Memory B cell (primary cell): ENCODE data around the gene SRGAP1.
"Not testable (repeated sequence)": the region's sequence is repeated elsewhere in the genome, so short reads cannot be mapped to it uniquely, and the experiment has no call there.

ENCODE experiments used
- ATAC-seq: fragments of 150-1000 bp; cut with Tn5 transposase; 2 replicates; pipeline ENCODE4 v1.10.0; 2021; ENCODE audit warnings: low read depth, mild to moderate bottlenecking, moderate library complexity
- DNase-seq, 2 donors: peaks; one replicate each; pipeline ENCODE4 v3.0.0; 2022; ENCODE audit warnings: low spot score in 2 of 2
- H3K27ac Mint-ChIP-seq: one replicate; pipeline ENCODE4 v1.8.0; 2022; ENCODE audit warnings: mild to moderate bottlenecking, moderate library complexity, mixed read lengths
- H3K27me3 Mint-ChIP-seq: one replicate; pipeline ENCODE4 v1.8.0; 2022; ENCODE audit warnings: mixed read lengths
- H3K36me3 Mint-ChIP-seq: one replicate; pipeline ENCODE4 v1.8.0; 2022; ENCODE audit warnings: mild to moderate bottlenecking, mixed read lengths
- H3K4me1 Mint-ChIP-seq: one replicate; pipeline ENCODE4 v1.8.0; 2022; ENCODE audit warnings: mixed read lengths
- H3K4me3 Mint-ChIP-seq: one replicate; pipeline ENCODE4 v1.8.0; 2022; ENCODE audit warnings: mild to moderate bottlenecking, moderate library complexity, mixed read lengths
- H3K9me3 Mint-ChIP-seq: one replicate; pipeline ENCODE4 v1.8.0; 2022; ENCODE audit warnings: mixed read lengths

SRGAP1 gene

GRCh38 chr12:64166606-64167005 lies 322.1 kb downstream of the SRGAP1 start:
- not testable (repeated sequence) for H3K27ac Mint-ChIP-seq, H3K4me1 Mint-ChIP-seq, H3K27me3 Mint-ChIP-seq, H3K4me3 Mint-ChIP-seq, ATAC-seq, DNase-seq, H3K9me3 Mint-ChIP-seq
- peaks cover 16% of the 10 kb centered on the region for H3K36me3 Mint-ChIP-seq

DNA sequence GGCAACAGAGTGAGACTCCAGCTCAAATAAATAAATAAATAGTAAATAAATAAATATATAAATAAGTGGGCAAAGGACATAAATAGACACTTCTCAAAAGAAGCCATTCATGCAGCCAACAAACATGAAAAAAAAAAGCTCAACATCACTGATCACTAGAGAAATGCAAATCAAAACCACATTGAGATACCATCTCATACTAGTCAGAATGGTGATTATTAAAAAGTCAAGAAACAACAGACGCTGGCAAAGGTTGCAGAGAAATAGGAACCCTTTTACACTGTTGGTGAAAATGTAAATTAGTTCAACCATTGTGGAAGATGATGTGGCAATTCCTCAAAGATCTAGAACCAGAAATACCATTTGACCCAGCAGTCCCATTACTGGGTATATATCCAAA lies 322.5 kb downstream of the SRGAP1 start:
- not testable (repeated sequence) for ATAC-seq, DNase-seq, H3K4me3 Mint-ChIP-seq, H3K27me3 Mint-ChIP-seq, H3K9me3 Mint-ChIP-seq, H3K27ac Mint-ChIP-seq, H3K4me1 Mint-ChIP-seq
- peaks cover 14% of the 10 kb centered on the region for H3K36me3 Mint-ChIP-seq

- DNase-seq, result no peak
- ATAC-seq, result no peak
- Mint-ChIP-seq H3K27ac (no peak overlapping the region), H3K36me3 (peaks cover 11% of the 10 kb centered on the region), H3K4me3 (no peak overlapping the region), H3K27me3 (no peaks in the 10 kb centered on the region), H3K9me3 (peaks cover 4% of the 10 kb centered on the region), H3K4me1 (no peaks in the 10 kb centered on the region)
Measured at GRCh38 chr12:64170024-64170423, 325.5 kb downstream of the SRGAP1 start.

DNA sequence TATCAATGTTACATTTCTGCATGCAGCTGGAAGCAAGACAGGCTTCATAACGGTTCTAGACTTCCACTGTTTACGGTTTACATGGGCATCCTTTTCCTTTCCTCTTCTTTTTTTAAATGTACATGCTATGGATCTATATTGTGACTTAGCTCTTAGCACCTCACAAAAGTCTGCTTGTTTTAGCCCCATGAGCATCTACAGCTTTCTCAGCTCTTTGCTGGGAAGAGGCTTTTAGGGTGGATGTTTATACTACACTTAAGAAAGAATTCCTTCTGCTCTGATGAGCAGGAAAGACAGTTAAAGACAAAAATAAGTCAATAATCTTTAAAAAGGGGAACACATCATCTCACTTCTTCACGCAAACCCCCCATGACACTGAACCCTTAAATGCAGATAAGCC lies 326.2 kb downstream of the SRGAP1 start:
- Mint-ChIP-seq H3K4me3 (no peak overlapping the region), H3K4me1 (no peaks in the 10 kb centered on the region), H3K36me3 (peaks cover 6% of the 10 kb centered on the region), H3K27me3 (no peaks in the 10 kb centered on the region), H3K9me3 (peaks cover 1% of the 10 kb centered on the region), H3K27ac (no peak overlapping the region)
- ATAC-seq (no peak), DNase-seq (no peak)

DNA sequence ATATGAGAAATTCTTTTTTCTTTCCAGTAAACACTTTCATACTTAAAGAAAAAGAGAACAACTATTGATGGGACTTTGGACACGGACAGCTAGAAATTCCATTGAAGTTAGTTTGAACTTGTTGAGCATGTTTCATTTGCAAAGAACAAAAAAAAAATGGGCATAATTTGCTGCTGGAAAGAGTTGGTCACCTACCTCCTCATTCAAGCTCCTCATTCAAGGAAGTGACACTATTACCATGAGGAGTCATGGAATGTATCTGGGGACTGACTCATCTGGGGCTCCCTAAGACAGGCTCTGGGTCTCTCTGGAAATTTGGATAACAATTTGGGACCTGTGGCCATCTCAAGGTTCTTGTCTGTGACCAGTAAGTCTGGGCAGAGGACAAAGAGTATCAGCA lies 327.2 kb downstream of the SRGAP1 start:
- H3K9me3 Mint-ChIP-seq, result peaks cover 1% of the 10 kb centered on the region
- DNase-seq, result no peak
- no peaks in the 10 kb centered on the region for H3K27me3 Mint-ChIP-seq
- no peak overlapping the region for H3K4me3 Mint-ChIP-seq
- no peaks in the 10 kb centered on the region for H3K4me1 Mint-ChIP-seq
- ATAC-seq, result no peak
- H3K36me3 Mint-ChIP-seq, result peaks cover 7% of the 10 kb centered on the region
- H3K27ac Mint-ChIP-seq, result no peak overlapping the region

GRCh38 chr12:64172143-64172970 lies 327.9 kb downstream of the SRGAP1 start:
- Mint-ChIP-seq H3K4me3 (no peak overlapping the region), H3K4me1 (no peaks in the 10 kb centered on the region), H3K27ac (no peak overlapping the region), H3K36me3 (peaks cover 8% of the 10 kb centered on the region), H3K27me3 (no peaks in the 10 kb centered on the region), H3K9me3 (peaks cover 1% of the 10 kb centered on the region)
- DNase-seq, result no peak
- ATAC-seq, result no peak

DNA sequence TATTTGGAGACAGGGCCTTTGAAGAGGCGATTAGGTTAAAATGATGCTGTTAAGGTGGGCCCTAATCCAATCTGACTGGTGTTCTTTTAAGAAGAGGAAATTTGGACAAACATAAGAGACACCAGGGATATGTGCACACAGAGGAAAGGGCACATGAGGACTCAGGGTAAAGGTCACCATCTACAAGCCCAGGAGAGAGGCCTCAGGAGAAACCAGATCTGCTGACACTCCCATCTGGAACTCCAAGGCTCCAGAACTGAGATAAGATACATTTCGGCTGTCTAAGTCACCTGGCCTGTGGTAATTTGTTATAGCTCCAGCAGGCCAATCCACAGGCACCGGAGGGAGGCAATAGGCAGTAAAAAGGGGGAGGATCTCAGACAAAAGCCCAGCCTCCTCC lies 329.0 kb downstream of the SRGAP1 start:
- H3K27me3 Mint-ChIP-seq, result no peaks in the 10 kb centered on the region
- no peaks in the 10 kb centered on the region for H3K4me1 Mint-ChIP-seq
- peaks cover 6% of the 10 kb centered on the region for H3K36me3 Mint-ChIP-seq
- no peak overlapping the region for H3K27ac Mint-ChIP-seq
- ATAC-seq (no peak), DNase-seq (no peak)
- H3K9me3 Mint-ChIP-seq, result no peaks in the 10 kb centered on the region
- H3K4me3 Mint-ChIP-seq, result no peak overlapping the region

GRCh38 chr12:64175254-64175945 lies 330.9 kb downstream of the SRGAP1 start:
- no peaks in the 10 kb centered on the region for H3K27me3 Mint-ChIP-seq
- no peak for ATAC-seq
- H3K4me1 Mint-ChIP-seq, result no peaks in the 10 kb centered on the region

GRCh38 chr12:64177001-64177400 lies 332.5 kb downstream of the SRGAP1 start:
- ATAC-seq, result no peak
- no peak overlapping the region for H3K27ac Mint-ChIP-seq
- H3K27me3 Mint-ChIP-seq, result no peaks in the 10 kb centered on the region
- no peak for DNase-seq
- H3K36me3 Mint-ChIP-seq, result peaks cover 3% of the 10 kb centered on the region
- no peaks in the 10 kb centered on the region for H3K9me3 Mint-ChIP-seq
- no peak overlapping the region for H3K4me3 Mint-ChIP-seq
- no peaks in the 10 kb centered on the region for H3K4me1 Mint-ChIP-seq

More at GRCh38 chr12:64175254-64175945, 330.9 kb downstream of the SRGAP1 start:
- no peaks in the 10 kb centered on the region for H3K9me3 Mint-ChIP-seq
- peaks cover 3% of the 10 kb centered on the region for H3K36me3 Mint-ChIP-seq
- DNase-seq, result no peak
- H3K4me3 Mint-ChIP-seq, result no peak overlapping the region
- no peak overlapping the region for H3K27ac Mint-ChIP-seq

DNA sequence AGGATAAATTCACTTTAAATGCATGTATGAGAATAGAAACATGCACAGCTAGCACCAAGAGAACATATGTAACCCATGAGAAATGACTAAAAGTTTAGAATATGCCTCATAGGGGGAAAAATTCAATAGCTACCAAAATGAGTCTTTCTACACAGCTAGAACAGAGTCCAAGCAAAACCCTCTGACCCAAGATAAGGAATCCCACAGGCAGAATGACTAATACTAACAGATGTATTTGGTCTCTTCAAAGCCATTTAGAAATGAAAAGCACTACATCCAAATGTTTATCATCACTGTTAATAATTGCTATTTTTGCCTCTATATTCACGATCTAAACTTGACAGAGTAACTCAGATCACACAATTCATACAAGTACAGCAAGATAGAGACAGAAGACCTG lies 333.6 kb downstream of the SRGAP1 start:
- Mint-ChIP-seq H3K27ac (no peak overlapping the region), H3K4me1 (no peaks in the 10 kb centered on the region), H3K36me3 (peaks cover 7% of the 10 kb centered on the region), H3K4me3 (no peak overlapping the region), H3K27me3 (no peaks in the 10 kb centered on the region), H3K9me3 (peaks cover 3% of the 10 kb centered on the region)
- DNase-seq (no peak), ATAC-seq (no peak)

DNA sequence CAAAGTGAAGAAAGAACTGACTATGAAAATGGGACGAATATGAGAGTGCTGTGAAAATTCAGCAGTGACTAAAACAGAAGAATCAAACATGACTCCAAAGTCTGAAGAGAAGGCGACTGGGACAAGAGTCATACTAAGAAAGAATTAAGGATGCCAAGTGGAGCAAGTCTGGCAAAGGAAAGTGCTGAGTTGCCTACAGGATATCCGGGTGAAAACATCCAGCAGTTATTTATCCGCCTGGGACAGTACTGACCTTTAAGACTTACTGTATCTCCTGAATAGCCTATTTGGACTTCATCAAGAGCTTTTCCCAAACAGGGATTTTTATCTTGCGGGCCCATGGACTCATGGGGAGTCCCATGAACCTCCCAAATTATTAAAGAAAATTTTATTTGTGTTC lies 336.5 kb downstream of the SRGAP1 start:
- Mint-ChIP-seq H3K27me3 (no peaks in the 10 kb centered on the region), H3K4me1 (no peaks in the 10 kb centered on the region), H3K4me3 (no peak overlapping the region), H3K36me3 (peaks cover 20% of the 10 kb centered on the region), H3K27ac (no peak overlapping the region), H3K9me3 (peaks cover 3% of the 10 kb centered on the region)
- no peak for DNase-seq
- ATAC-seq, result no peak

GRCh38 chr12:64181430-64182291 lies 337.2 kb downstream of the SRGAP1 start:
- ATAC-seq, result no peak
- no peak overlapping the region for H3K27ac Mint-ChIP-seq
- DNase-seq, result no peak
- H3K9me3 Mint-ChIP-seq, result peaks cover 3% of the 10 kb centered on the region
- no peaks in the 10 kb centered on the region for H3K4me1 Mint-ChIP-seq
- H3K36me3 Mint-ChIP-seq, result peaks cover 18% of the 10 kb centered on the region
- no peak overlapping the region for H3K4me3 Mint-ChIP-seq
- H3K27me3 Mint-ChIP-seq, result no peaks in the 10 kb centered on the region

- Mint-ChIP-seq H3K27ac (no peak overlapping the region), H3K36me3 (peaks cover 22% of the 10 kb centered on the region), H3K27me3 (no peaks in the 10 kb centered on the region), H3K9me3 (peaks cover 3% of the 10 kb centered on the region), H3K4me3 (no peak overlapping the region), H3K4me1 (no peaks in the 10 kb centered on the region)
- ATAC-seq (no peak), DNase-seq (no peak)
Measured at GRCh38 chr12:64184216-64184615, 339.7 kb downstream of the SRGAP1 start.

- H3K4me3 Mint-ChIP-seq, result no peak overlapping the region
- ATAC-seq (no peak), DNase-seq (no peak)
- no peaks in the 10 kb centered on the region for H3K27me3 Mint-ChIP-seq
- H3K27ac Mint-ChIP-seq, result no peak overlapping the region
- peaks cover 27% of the 10 kb centered on the region for H3K36me3 Mint-ChIP-seq
- peaks cover 3% of the 10 kb centered on the region for H3K9me3 Mint-ChIP-seq
- no peaks in the 10 kb centered on the region for H3K4me1 Mint-ChIP-seq
Measured at GRCh38 chr12:64186789-64187188, 342.3 kb downstream of the SRGAP1 start.
